ENCODE data around the gene BCL2.

BCL2 gene

DNA sequence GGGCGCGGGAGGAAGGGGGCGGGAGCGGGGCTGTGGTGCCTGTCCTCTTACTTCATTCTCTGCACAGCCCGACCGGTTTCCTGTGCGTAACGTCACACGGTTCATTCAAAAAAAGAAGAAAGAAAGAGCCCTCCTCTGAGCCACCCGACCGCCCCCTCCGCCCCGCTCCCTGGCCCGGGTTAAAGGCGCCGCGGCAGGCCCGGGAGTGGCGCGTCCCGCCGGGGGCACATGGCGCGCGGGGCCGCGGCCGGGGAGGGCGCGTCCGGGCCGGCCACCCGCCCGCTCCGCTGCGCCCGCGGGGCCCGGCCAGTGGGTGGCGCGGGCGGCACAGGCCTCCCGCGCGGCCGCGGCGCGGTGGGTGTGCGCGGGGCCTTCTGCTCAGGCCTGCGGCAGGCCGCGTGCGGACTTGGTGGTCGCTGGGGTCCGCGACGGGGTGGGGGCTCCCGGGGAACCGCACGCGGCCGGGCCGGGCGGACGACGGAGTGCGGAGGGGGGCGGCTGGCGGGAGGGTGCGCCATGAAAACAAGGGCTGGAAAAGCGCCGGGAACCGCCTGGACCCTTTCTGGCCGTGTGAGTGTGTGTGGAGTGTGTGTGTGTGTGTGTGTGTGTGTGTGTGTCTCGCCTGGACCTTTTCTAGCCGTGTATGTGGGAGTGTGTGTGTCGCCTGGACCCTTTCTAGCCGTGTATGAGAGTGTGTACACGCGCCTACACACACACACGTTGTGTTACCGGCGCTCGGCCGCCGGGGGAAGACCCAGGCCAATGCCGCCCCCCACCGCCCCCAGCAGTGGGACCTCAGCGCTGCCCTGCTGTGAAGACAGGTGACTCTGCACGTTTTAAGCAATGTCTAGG, 780 bp upstream of the BCL2 start:
- TF ChIP-seq, protein P1, sequence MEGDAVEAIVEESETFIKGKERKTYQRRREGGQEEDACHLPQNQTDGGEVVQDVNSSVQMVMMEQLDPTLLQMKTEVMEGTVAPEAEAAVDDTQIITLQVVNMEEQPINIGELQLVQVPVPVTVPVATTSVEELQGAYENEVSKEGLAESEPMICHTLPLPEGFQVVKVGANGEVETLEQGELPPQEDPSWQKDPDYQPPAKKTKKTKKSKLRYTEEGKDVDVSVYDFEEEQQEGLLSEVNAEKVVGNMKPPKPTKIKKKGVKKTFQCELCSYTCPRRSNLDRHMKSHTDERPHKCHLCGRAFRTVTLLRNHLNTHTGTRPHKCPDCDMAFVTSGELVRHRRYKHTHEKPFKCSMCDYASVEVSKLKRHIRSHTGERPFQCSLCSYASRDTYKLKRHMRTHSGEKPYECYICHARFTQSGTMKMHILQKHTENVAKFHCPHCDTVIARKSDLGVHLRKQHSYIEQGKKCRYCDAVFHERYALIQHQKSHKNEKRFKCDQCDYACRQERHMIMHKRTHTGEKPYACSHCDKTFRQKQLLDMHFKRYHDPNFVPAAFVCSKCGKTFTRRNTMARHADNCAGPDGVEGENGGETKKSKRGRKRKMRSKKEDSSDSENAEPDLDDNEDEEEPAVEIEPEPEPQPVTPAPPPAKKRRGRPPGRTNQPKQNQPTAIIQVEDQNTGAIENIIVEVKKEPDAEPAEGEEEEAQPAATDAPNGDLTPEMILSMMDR (IDR thresholded peaks at IDR 0.05; ENCODE audit: low read depth, low read length, missing control alignments): no peak
- peak overlapping the region; percentile 62 for H3K4me3 ChIP-seq (replicated peaks; ENCODE audit: low read depth, low read length)
- DNase-seq (ENCODE audit: extremely low read depth, low read depth): no peak

- peak overlapping the region; percentile 62 for H3K4me3 ChIP-seq (replicated peaks; ENCODE audit: low read depth, low read length)
- TF ChIP-seq, protein P1 (IDR thresholded peaks at IDR 0.05; ENCODE audit: low read depth, low read length, missing control alignments): no peak
- DNase-seq (ENCODE audit: extremely low read depth, low read depth): no peak
Observed at GRCh38 chr18:63318889-63319382, 633 bp downstream of the BCL2 start.

DNA sequence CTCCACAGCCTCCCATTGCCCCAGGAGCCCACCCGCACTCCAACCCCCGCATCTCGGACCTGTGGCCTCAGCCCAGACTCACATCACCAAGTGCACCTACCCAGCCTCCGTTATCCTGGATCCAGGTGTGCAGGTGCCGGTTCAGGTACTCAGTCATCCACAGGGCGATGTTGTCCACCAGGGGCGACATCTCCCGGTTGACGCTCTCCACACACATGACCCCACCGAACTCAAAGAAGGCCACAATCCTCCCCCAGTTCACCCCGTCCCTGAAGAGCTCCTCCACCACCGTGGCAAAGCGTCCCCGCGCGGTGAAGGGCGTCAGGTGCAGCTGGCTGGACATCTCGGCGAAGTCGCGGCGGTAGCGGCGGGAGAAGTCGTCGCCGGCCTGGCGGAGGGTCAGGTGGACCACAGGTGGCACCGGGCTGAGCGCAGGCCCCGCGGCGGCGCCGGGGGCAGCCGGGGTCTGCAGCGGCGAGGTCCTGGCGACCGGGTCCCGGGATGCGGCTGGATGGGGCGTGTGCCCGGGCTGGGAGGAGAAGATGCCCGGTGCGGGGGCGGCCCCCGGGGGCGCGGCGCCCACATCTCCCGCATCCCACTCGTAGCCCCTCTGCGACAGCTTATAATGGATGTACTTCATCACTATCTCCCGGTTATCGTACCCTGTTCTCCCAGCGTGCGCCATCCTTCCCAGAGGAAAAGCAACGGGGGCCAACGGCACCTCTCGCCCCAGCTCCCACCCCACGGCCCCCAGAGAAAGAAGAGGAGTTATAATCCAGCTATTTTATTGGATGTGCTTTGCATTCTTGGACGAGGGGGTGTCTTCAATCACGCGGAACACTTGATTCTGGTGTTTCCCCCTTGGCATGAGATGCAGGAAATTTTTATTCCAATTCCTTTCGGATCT, 1.3 kb downstream of the BCL2 start:
- H3K4me3 ChIP-seq (replicated peaks; ENCODE audit: low read depth, low read length): peak overlapping the region; percentile 62
- TF ChIP-seq, protein P1 (IDR thresholded peaks at IDR 0.05; ENCODE audit: low read depth, low read length, missing control alignments): peak; percentile 59
- no peak for DNase-seq (ENCODE audit: extremely low read depth, low read depth)

- H3K4me3 ChIP-seq (replicated peaks; ENCODE audit: low read depth, low read length): peak overlapping the region; percentile 62
- TF ChIP-seq, protein P1 (IDR thresholded peaks at IDR 0.05; ENCODE audit: low read depth, low read length, missing control alignments): no peak
- no peak for DNase-seq (ENCODE audit: extremely low read depth, low read depth)
Observed at GRCh38 chr18:63317556-63317946, 2.0 kb downstream of the BCL2 start.

- TF ChIP-seq, protein P1 (IDR thresholded peaks at IDR 0.05; ENCODE audit: low read depth, low read length, missing control alignments): no peak
- no peak overlapping the region for H3K4me3 ChIP-seq (replicated peaks; ENCODE audit: low read depth, low read length)
- DNase-seq (ENCODE audit: extremely low read depth, low read depth): no peak
Observed at GRCh38 chr18:63316612-63317555, 2.7 kb downstream of the BCL2 start.

DNA sequence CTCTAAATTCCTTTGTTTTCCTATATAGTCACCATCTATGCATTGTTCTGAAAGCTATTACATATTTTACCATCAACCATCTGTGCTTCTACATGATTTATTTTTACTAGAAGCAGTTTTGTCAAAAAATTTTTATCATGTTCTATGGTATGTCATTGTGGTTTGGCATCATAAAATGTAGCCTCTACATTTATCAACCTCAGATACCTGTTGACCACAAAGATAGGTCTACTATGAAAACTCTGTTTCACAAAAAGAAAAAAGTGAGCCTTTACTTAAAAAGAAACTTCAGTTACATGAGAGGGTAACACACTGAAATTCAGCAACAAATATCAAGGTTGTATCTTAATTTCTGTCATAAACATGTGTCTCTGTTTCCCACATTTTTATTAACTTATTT, 3.7 kb downstream of the BCL2 start:
- no peak overlapping the region for H3K4me3 ChIP-seq (replicated peaks; ENCODE audit: low read depth, low read length)
- DNase-seq (ENCODE audit: extremely low read depth, low read depth): no peak
- TF ChIP-seq, protein P1 (IDR thresholded peaks at IDR 0.05; ENCODE audit: low read depth, low read length, missing control alignments): no peak
